Transverse colon (tissue), 4 donors: ENCODE measurements around the gene PRSS1. TPM values are rescaled to one million over a fixed set of nuclear protein-coding genes. Genes with fewer than 3 reads are reported as not detected.
"Not testable (repeated sequence)": the region's sequence is repeated elsewhere in the genome, so short reads cannot be mapped to it uniquely, and the experiment has no call there.

Source experiments
- DNase-seq: peaks from one replicate; pipeline ENCODE4 v3.0.0-alpha.2; 2019
- H3K27ac ChIP-seq, 4 donors: fragments of 200-600 bp; sonication (generic); 2 replicates each; pipeline ENCODE4 v1.5.1; 2016 to 2018; ENCODE audit warnings: inconsistent platforms in 4 of 4
- H3K27me3 ChIP-seq: fragments of 200-600 bp; sonication (generic); 2 replicates; pipeline ENCODE4 v1.5.1; 2017; ENCODE audit warnings: inconsistent platforms
- H3K36me3 ChIP-seq, 4 donors: fragments of 200-600 bp; sonication (generic); 2 replicates each; pipeline ENCODE4 v1.5.1; 2017 to 2019; ENCODE audit warnings: inconsistent platforms in 4 of 4
- H3K4me1 ChIP-seq, 4 donors: fragments of 200-600 bp; sonication (generic); 2 replicates each; pipeline ENCODE4 v1.5.1; 2017 to 2020; ENCODE audit warnings: inconsistent platforms in 4 of 4
- H3K4me3 ChIP-seq, 4 donors: fragments of 200-600 bp; sonication (generic); 1 replicate in 1 of 4; 2 replicates in 3 of 4; pipeline versions ENCODE4 v1.5.1 to v1.6.1; 2017 to 2019; ENCODE audit warnings: inconsistent platforms in 4 of 4
- H3K9me3 ChIP-seq, 2 donors: fragments of 200-600 bp; sonication (generic); 2 replicates each; pipeline ENCODE4 v1.5.1; 2017 to 2019; ENCODE audit warnings: inconsistent platforms in 2 of 2
- EP300 ChIP-seq: sonication (generic); formaldehyde crosslinking; IDR thresholded peaks from one replicate; pipeline ENCODE4 v1.6.1; 2017; ENCODE audit warnings: antibody characterized with exemption, low read depth
- POLR2A ChIP-seq: fragments of 450-650 bp; IDR thresholded peaks from one replicate; pipeline ENCODE4 v1.6.1; 2016; ENCODE audit warnings: antibody characterized with exemption, mild to moderate bottlenecking, moderate library complexity
- POLR2AphosphoS5 ChIP-seq, 3 donors: sonication (generic); formaldehyde crosslinking; IDR thresholded peaks; one replicate each; pipeline ENCODE4 v1.6.1; 2016; ENCODE audit warnings: antibody characterized with exemption in 3 of 3
- WGBS, 2 donors: methylation state at CpG; one replicate each; pipeline ENCODE4 v1.1.5; 2018; ENCODE audit warnings: low coverage in 1 of 2; 5-methylcytosine and 5-hydroxymethylcytosine counted together
- in situ Hi-C, 4 donors: fragments of 200-750 bp; cut with MboI; loops; one replicate each; pipeline versions ENCODE4 v1.15.0 to v1.15.1; 2017; ENCODE audit warnings: low sequenced_read_pairs in 3 of 4, low pct_ligation_motif_present in 1 of 4, low pct_unique_long_range_greater_than_20kb in 1 of 4
- intact Hi-C: fragments of 100-400 bp; cut with DNase I; formaldehyde crosslinking; loops from one replicate; pipeline ENCODE4 v1.15.1; 2023; ENCODE audit warnings: low total_unique reads
- total RNA-seq, 4 donors: library from RNA; depleted of rRNA; stranded (reverse); fragments of >200 nt; gene quantifications; one replicate each; pipeline ENCODE4 v1.1.0, GENCODE V29; 2016
- TF ChIP-seq, protein P1 (sequence below), 5 experiments: fragments of 200-600 bp in 3 of 5; fragments of 450-650 bp in 2 of 5; sonication (generic) in 3 of 5; IDR thresholded peaks; 1 replicate in 2 of 5; 2 replicates in 3 of 5; pipeline ENCODE4 v1.5.1; 2016 to 2017; ENCODE audit warnings: antibody characterized with exemption in 5 of 5, inconsistent platforms in 3 of 5, mild to moderate bottlenecking in 2 of 5, moderate library complexity in 1 of 5

PRSS1 gene
- total RNA-seq, 4 donors from 2014 or later, result not detected

DNA sequence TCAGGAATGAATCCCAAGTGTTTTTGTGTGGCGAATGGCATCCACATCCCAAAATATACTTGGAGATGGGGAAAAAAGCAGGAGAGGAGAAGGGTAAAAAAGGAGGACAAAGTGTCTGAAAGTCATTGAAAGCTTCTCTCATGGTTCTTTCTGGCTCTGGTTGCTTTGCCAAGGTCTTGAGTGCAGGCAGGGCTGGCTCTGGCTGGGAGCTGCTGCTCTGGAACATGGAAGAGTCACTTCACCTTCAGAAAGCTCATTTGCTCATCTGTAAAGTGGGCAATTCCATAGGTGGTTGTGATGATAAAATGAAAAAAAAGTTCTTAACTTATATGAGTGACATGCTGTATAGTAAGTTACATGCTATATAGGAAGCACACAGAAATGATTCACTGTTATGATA lies 18.6 kb downstream of the PRSS1 start:
- 64 to 87% methylated on average over 1 of the region's 1 CpG for WGBS, 2 donors
- H3K4me3 ChIP-seq, result no peak overlapping the region
- H3K9me3 ChIP-seq, result no peaks in the 10 kb centered on the region
- intact Hi-C loops, result no loop called here
- H3K27me3 ChIP-seq, result no peaks in the 10 kb centered on the region
- H3K36me3 ChIP-seq, result no peaks in the 10 kb centered on the region
- TF ChIP-seq, protein P1, sequence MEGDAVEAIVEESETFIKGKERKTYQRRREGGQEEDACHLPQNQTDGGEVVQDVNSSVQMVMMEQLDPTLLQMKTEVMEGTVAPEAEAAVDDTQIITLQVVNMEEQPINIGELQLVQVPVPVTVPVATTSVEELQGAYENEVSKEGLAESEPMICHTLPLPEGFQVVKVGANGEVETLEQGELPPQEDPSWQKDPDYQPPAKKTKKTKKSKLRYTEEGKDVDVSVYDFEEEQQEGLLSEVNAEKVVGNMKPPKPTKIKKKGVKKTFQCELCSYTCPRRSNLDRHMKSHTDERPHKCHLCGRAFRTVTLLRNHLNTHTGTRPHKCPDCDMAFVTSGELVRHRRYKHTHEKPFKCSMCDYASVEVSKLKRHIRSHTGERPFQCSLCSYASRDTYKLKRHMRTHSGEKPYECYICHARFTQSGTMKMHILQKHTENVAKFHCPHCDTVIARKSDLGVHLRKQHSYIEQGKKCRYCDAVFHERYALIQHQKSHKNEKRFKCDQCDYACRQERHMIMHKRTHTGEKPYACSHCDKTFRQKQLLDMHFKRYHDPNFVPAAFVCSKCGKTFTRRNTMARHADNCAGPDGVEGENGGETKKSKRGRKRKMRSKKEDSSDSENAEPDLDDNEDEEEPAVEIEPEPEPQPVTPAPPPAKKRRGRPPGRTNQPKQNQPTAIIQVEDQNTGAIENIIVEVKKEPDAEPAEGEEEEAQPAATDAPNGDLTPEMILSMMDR (IDR thresholded peaks at IDR 0.05), result no peak
- TF ChIP-seq POLR2A (no peak), POLR2AphosphoS5 (IDR thresholded peaks at IDR 0.05) (no peak), EP300 (no peak)
- DNase-seq, result no peak
- no peak overlapping the region for H3K27ac ChIP-seq
- in situ Hi-C loops, result no loop called here
- no peaks in the 10 kb centered on the region for H3K4me1 ChIP-seq

DNA sequence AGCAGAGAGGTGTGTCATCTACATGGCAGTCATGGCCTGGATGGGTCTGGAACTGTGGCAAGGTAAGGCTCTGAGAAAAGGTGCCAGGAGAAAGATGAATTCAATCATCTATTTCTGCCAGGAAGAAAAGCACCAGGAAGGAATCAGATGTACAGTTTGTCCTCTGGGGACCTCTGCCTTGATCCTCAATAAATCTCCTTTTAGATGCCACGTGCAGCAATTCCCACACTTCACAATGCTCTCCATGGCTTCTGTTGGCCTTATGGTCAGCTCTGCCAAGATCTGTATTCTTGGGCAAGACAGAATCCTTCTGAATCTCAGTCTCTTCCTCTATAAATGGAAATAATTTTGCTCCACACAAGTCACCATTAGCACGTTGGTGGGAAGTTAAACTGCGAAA lies 19.6 kb downstream of the PRSS1 start:
- intact Hi-C loops, H3K4me3 ChIP-seq, H3K9me3 ChIP-seq, in situ Hi-C loops, H3K27me3 ChIP-seq, H3K36me3 ChIP-seq, H3K4me1 ChIP-seq, H3K27ac ChIP-seq, DNase-seq: not testable (repeated sequence)
- WGBS, 2 donors, result 61 to 70% methylated on average over 3 of the region's 3 CpGs

DNA sequence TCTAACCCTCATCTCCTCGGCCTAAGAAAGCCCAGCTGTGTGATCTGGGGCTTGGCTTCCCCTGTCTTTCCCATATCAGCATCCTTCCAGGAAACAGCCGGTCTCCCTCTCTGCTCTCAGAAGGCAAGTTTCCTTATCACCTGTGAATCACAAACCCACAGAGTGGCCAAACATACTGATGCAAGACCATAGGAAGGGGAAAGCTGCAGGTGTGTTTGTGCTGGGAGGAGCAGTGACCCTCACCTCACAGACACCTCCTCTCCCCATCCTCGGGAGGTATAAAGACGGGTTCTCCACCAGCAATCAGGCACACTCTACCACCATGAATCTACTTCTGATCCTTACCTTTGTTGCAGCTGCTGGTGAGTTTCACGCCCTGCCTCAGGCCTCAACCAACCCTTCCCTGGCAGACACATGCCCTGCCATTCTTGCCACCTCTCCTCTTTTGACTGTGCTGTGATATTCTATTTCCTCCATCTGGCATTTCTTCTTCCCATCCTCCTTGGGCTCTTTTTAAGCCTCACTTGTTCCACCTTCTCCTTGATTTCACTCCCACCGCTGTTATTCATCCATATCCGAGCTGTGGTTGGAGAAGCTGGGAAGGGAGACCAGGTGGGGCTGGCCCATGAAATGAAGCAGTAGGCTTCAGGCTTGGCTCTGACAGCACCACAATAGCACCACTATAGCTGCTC lies 21.5 kb downstream of the PRSS1 start, which contains the start of gene PRSS2:
Gene PRSS2, plus strand, starts transcription at position 310 of the 692 bp plus-strand sequence. Its CDS starts 13 bp downstream, at position 323.
- H3K27ac ChIP-seq, result no peak within 1 kb of the TSS
- in situ Hi-C loops, result loop anchor here in 2 of 4 donors (10.0 kb wide), 2 partner anchors 136 to 146 kb away; no protein-coding TSS in a partner anchor

DNA sequence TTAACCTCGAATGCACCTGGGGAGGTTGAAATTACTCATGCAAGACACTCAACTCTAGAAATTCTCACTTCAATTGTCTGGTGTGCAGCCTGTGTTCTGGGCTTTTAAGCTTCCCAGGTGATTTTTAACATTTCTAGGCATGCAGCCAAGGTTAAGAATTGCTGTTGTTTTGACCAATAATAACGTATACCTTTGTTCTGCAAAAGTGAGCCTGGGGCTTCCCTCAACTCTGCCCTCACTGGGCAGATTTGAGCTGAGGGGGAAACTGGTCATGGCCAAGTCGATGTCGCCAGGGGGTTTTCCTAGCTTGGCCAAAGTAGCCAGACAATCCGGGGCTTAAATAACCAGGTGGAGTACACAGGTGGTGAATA lies 22.1 kb downstream of the PRSS1 start:
- Histone ChIP-seq H3K4me3 (no peak overlapping the region), H3K27me3 (no peaks in the 10 kb centered on the region), H3K36me3 (no peaks in the 10 kb centered on the region), H3K4me1 (no peaks in the 10 kb centered on the region), H3K27ac (no peak overlapping the region), H3K9me3 (no peaks in the 10 kb centered on the region)
- intact Hi-C loops, result no loop called here
- in situ Hi-C loops, result loop anchor here in 2 of 4 donors (10.0 kb wide), 2 partner anchors 137 to 147 kb away; no protein-coding TSS in a partner anchor
- no peak for TF ChIP-seq EP300
- TF ChIP-seq, protein P1 (IDR thresholded peaks at IDR 0.05), result no peak
- no peak for TF ChIP-seq POLR2AphosphoS5 (IDR thresholded peaks at IDR 0.05)
- TF ChIP-seq POLR2A, result no peak
- no peak for DNase-seq
- 17 to 62% methylated on average over 1 to 5 of the region's 5 CpGs for WGBS, 2 donors

More for the DNA sequence above, 21.5 kb downstream of the PRSS1 start, which contains the start of gene PRSS2:
- intact Hi-C loops, result no loop called here
- H3K4me3 ChIP-seq, result no peak within 1 kb of the TSS
- 72 to 78% methylated on average over 6 to 7 of the region's 7 CpGs for WGBS, 2 donors
- no peaks in the 10 kb centered on the region for H3K9me3 ChIP-seq
- H3K36me3 ChIP-seq, result no peaks in the 10 kb centered on the region
- no peak for DNase-seq
- no peak for TF ChIP-seq POLR2A
- no peaks in the 10 kb centered on the region for H3K27me3 ChIP-seq
- no peaks in the 10 kb centered on the region for H3K4me1 ChIP-seq

DNA sequence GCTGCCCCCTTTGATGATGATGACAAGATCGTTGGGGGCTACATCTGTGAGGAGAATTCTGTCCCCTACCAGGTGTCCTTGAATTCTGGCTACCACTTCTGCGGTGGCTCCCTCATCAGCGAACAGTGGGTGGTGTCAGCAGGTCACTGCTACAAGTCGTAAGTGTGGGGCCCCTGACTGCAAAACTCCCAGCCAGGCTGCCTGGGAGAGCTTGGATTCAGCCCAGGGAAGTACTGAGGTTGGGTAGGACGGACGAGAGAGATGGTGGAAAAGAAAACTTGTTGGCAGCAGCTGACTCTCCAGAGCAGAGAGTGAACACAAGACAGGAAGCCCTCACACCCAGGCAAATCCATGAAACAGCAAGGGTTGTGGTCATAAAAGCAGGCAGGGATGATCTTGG lies 22.8 kb downstream of the PRSS1 start:
- Histone ChIP-seq H3K27me3 (no peaks in the 10 kb centered on the region), H3K9me3 (no peaks in the 10 kb centered on the region), H3K4me3 (no peak overlapping the region), H3K36me3 (no peaks in the 10 kb centered on the region), H3K27ac (no peak overlapping the region), H3K4me1 (no peaks in the 10 kb centered on the region)
- intact Hi-C loops, result no loop called here
- in situ Hi-C loops, result loop anchor here in 2 of 4 donors (10.0 kb wide), 2 partner anchors 137 to 147 kb away; no protein-coding TSS in a partner anchor
- TF ChIP-seq EP300, result no peak
- no peak for TF ChIP-seq POLR2A
- no peak for TF ChIP-seq POLR2AphosphoS5 (IDR thresholded peaks at IDR 0.05)
- TF ChIP-seq, protein P1 (IDR thresholded peaks at IDR 0.05), result no peak
- no peak for DNase-seq
- WGBS, 2 donors, result 57 to 73% methylated on average over 3 to 6 of the region's 6 CpGs
